Measurements from ENCODE around the gene OR1L8. TPM values are rescaled to one million over a fixed set of nuclear protein-coding genes. Genes with fewer than 3 reads are reported as not detected.
"Not testable (repeated sequence)": the region's sequence is repeated elsewhere in the genome, so short reads cannot be mapped to it uniquely, and the experiment has no call there.

OR1L8 gene, protein sequence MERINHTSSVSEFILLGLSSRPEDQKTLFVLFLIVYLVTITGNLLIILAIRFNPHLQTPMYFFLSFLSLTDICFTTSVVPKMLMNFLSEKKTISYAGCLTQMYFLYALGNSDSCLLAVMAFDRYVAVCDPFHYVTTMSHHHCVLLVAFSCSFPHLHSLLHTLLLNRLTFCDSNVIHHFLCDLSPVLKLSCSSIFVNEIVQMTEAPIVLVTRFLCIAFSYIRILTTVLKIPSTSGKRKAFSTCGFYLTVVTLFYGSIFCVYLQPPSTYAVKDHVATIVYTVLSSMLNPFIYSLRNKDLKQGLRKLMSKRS
- not detected for total RNA-seq

DNA sequence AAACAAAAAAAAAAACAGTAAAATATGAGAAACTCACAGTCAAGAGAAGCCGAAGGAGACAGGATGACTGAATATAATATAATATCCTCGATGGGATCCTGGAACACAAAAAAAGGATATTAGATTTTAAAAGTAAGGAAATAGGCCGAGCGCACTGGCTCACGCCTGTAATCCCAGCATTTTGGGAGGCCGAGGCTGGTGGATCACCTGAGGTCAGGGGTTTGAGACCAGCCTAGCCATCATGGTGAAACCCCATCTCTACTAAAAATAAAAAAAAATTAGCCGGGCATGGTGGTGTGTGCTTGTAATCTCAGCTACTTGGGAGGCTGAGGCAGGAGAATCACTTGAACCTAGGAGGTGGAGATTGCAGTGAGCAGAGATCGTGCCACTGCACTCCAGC is at the start of gene OR1L8:
OR1L8 (minus strand) TSS at position 101 of the 400 bp plus-strand sequence. CDS start 14,907 bp downstream, outside the sequence.
- intact Hi-C loops (cut with micrococcal nuclease); H3K27me3 Mint-ChIP-seq (ENCODE audit: low read depth); CTCF ChIA-PET; H3K36me3 Mint-ChIP-seq (ENCODE audit: low read depth); H3K27ac Mint-ChIP-seq; H3K4me1 Mint-ChIP-seq (ENCODE audit: low read depth); H3K4me3 Mint-ChIP-seq; H3K9me3 Mint-ChIP-seq; DNase-seq: not testable (repeated sequence)

DNA sequence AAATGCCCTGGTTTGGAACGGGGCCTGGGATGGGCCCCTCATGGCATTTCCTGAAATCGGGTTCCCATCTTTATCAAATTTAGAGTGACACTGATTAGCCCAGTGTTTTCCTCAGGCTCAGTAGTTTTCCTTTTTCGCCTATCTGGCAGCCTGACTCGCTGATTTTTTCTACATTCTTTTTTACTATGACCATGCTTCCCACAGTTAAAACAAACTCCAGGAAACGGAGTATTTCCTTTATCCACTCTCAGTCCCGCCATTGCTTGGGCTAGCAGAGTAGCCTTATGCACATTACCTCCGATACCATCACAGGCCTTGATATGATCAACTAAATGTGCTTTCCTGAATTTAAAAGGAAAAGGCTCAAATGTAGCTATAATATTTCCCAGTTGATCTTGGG is 36.8 kb upstream of the OR1L8 start:
- no peak overlapping the region for H3K4me3 Mint-ChIP-seq
- H3K36me3 Mint-ChIP-seq (ENCODE audit: low read depth): no peaks in the 10 kb centered on the region
- peaks cover 13% of the 10 kb centered on the region for H3K27me3 Mint-ChIP-seq (ENCODE audit: low read depth)
- CTCF ChIA-PET: no interaction called here
- no peaks in the 10 kb centered on the region for H3K4me1 Mint-ChIP-seq (ENCODE audit: low read depth)
- no peak for DNase-seq
- intact Hi-C loops (cut with micrococcal nuclease): no loop called here
- H3K27ac Mint-ChIP-seq: no peak overlapping the region
- H3K9me3 Mint-ChIP-seq: no peaks in the 10 kb centered on the region

DNA sequence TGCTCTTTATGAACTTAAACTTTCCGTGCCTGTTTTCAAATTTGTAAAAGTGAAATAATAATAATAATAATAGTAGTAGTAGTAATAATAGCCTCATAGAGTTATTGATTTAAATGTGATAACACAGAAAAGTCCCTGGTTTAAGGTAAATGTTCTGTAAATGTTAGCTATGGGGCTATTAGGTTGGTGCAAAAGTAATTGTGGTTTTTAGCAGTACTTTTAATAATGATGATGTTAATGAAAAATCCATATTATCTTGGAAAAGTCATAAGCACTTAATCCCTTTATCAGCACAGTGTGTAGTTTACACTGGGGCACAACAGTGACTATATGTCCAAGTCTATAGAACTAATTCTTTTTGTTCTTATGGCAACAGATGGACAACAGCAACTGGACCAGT is 31.2 kb upstream of the OR1L8 start, which contains the start of gene OR1Q1:
OR1Q1 (plus strand) TSS at position 377 of the 400 bp plus-strand sequence; CDS start at position 377, 0 bp downstream.
- intact Hi-C loops (cut with micrococcal nuclease): no loop called here
- Mint-ChIP-seq H3K27ac (no peak within 1 kb of the TSS), H3K9me3 (no peaks in the 10 kb centered on the region), H3K4me1 (ENCODE audit: low read depth) (no peaks in the 10 kb centered on the region), H3K36me3 (ENCODE audit: low read depth) (no peaks in the 10 kb centered on the region), H3K4me3 (no peak within 1 kb of the TSS), H3K27me3 (ENCODE audit: low read depth) (peaks cover 4% of the 10 kb centered on the region)
- DNase-seq: no peak
- CTCF ChIA-PET: no interaction called here

DNA sequence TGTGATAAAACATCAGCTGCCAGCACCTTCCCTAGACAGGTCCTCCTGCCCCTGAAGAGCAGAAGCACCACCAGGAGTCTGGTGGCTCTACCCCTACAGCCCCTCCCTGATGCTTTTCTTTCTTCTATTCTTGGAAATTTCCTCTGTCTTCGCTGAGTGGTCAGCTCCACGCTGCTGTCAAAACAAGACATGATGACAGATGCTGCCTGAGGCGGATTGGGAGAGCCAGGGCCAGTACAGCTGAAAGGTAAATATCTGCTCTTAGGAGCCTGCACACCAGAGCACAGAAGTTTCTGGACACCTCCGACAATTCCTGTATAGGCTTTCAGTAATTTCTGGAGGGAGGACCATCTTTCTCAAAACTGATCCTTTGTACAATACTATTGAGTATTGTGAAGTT is 26.6 kb upstream of the OR1L8 start:
- no peak overlapping the region for H3K27ac Mint-ChIP-seq
- no peaks in the 10 kb centered on the region for H3K36me3 Mint-ChIP-seq (ENCODE audit: low read depth)
- no peaks in the 10 kb centered on the region for H3K4me1 Mint-ChIP-seq (ENCODE audit: low read depth)
- CTCF ChIA-PET: no interaction called here
- no peak overlapping the region for H3K4me3 Mint-ChIP-seq
- H3K9me3 Mint-ChIP-seq: no peaks in the 10 kb centered on the region
- H3K27me3 Mint-ChIP-seq (ENCODE audit: low read depth): peaks cover 5% of the 10 kb centered on the region
- DNase-seq: no peak
- intact Hi-C loops (cut with micrococcal nuclease): no loop called here

DNA sequence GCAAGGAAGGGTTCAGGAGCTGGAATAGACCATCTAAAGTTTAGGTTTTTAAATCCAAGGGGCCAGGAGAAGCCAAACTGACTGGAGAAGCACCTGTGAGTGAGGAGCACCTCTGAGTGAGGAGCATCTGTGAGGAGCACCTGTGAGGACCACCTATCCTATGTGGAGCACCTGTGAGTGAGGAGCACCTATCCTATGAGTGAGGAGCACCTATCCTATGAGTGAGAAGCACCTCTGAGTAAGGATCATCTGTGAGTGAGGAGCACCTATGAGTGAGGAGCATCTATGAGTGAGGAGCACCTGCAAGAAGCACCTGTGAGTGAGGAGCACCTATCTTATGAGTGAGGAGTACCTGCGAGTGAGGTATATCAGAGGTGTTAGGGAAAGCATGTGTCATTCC is 23.4 kb upstream of the OR1L8 start:
- no peak for DNase-seq
- Mint-ChIP-seq H3K4me3 (no peak overlapping the region), H3K4me1 (ENCODE audit: low read depth) (no peaks in the 10 kb centered on the region), H3K27ac (no peak overlapping the region), H3K27me3 (ENCODE audit: low read depth) (peaks cover 8% of the 10 kb centered on the region), H3K36me3 (ENCODE audit: low read depth) (no peaks in the 10 kb centered on the region), H3K9me3 (peaks cover 3% of the 10 kb centered on the region)
- intact Hi-C loops (cut with micrococcal nuclease): no loop called here
- CTCF ChIA-PET: no interaction called here

DNA sequence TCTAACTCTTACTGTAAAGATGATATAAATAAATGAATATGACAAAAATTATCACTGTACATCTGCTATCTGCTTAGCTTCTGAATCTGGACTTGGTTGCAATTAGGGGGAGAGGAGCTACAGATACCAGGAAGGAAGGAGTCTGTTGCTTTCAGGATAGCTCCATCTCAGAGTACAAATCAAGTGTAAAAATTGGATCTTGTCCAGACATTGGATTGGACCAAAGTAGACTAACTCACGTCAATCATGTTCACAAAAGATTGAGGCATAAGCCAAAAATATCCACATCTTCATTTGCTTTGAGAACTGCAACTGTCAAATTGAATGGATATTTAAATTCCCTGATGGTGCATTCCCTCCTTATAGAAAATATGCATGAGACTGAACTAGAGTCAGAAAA is 22.5 kb upstream of the OR1L8 start:
- CTCF ChIA-PET: interaction anchor here (0.6 kb wide), 1 partner anchor 329 kb away, joined by 4 read pairs; no protein-coding TSS in a partner anchor
- Mint-ChIP-seq H3K9me3 (peaks cover 5% of the 10 kb centered on the region), H3K4me1 (ENCODE audit: low read depth) (no peaks in the 10 kb centered on the region), H3K27ac (no peak overlapping the region), H3K27me3 (ENCODE audit: low read depth) (peaks cover 11% of the 10 kb centered on the region), H3K36me3 (ENCODE audit: low read depth) (no peaks in the 10 kb centered on the region), H3K4me3 (no peak overlapping the region)
- no peak for DNase-seq
- intact Hi-C loops (cut with micrococcal nuclease): no loop called here

DNA sequence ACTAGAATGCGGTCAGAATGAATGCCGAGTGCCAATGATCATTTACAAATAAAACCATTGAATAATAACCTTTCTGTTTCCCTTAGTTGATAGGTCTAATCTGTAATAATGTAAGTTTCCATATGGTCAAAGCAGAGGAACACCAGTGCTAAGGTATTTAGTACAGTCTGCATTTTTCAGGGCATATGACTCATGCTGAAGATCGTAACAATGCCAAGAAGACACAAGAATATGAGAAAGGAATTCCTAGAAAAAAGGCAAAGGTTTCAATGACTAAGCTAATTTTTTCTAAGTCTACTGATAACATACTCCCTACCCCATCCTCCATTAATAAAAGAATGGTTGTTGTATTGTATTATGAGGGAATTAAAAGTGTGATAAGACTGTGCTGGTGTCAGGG is 2.8 kb downstream of the OR1L8 start:
- Mint-ChIP-seq H3K36me3 (ENCODE audit: low read depth) (no peaks in the 10 kb centered on the region), H3K27ac (no peak overlapping the region), H3K4me3 (no peak overlapping the region), H3K4me1 (ENCODE audit: low read depth) (no peaks in the 10 kb centered on the region), H3K27me3 (ENCODE audit: low read depth) (peaks cover 1% of the 10 kb centered on the region), H3K9me3 (no peaks in the 10 kb centered on the region)
- no peak for DNase-seq
- CTCF ChIA-PET: no interaction called here
- intact Hi-C loops (cut with micrococcal nuclease): no loop called here

DNA sequence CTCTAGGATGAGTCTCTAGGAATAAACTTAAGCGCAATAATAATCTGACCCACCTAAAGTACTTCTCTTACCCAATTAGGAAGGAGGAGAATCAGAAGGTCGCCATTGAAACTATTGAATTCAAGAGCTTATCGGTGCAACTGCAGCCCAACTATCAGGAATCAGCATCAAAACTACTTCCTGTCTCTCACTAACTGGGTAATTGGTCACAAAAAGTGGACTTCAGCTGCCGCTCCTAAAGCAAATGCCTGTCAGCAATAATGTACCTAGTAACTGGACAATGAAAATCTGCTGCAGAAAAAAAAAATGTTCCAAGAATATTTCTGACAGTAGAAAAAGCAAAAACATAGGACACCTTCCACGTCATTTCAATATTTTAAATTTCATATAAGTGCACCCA is 3.3 kb downstream of the OR1L8 start:
- Mint-ChIP-seq H3K4me1 (ENCODE audit: low read depth) (no peaks in the 10 kb centered on the region), H3K9me3 (no peaks in the 10 kb centered on the region), H3K36me3 (ENCODE audit: low read depth) (no peaks in the 10 kb centered on the region), H3K27me3 (ENCODE audit: low read depth) (peaks cover 1% of the 10 kb centered on the region), H3K4me3 (no peak overlapping the region), H3K27ac (no peak overlapping the region)
- CTCF ChIA-PET: no interaction called here
- intact Hi-C loops (cut with micrococcal nuclease): no loop called here
- DNase-seq: no peak

DNA sequence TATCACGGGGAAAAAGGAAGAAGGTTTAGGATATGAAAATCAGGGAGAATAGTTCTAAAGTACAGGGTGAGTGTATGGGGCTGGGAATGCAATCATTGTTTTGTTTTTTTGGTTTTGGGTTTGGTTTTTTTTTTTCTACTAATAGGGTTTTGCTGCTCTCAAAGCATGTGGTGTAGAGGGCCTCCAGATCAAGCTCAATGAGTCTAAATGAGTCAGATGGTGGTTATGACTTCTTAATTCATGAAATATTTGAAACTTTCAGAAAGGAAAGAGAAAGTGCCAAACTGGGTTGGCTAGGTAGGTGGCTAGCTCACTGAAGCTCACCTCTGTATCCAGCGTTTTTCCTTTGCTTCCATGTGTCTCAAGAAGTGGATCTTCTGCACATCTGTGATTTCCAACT is 10.7 kb downstream of the OR1L8 start:
- Mint-ChIP-seq H3K27ac (no peak overlapping the region), H3K9me3 (no peaks in the 10 kb centered on the region), H3K36me3 (ENCODE audit: low read depth) (no peaks in the 10 kb centered on the region), H3K4me3 (no peak overlapping the region), H3K4me1 (ENCODE audit: low read depth) (peaks cover 8% of the 10 kb centered on the region), H3K27me3 (ENCODE audit: low read depth) (peaks cover 4% of the 10 kb centered on the region)
- DNase-seq: no peak
- intact Hi-C loops (cut with micrococcal nuclease): no loop called here
- CTCF ChIA-PET: no interaction called here

DNA sequence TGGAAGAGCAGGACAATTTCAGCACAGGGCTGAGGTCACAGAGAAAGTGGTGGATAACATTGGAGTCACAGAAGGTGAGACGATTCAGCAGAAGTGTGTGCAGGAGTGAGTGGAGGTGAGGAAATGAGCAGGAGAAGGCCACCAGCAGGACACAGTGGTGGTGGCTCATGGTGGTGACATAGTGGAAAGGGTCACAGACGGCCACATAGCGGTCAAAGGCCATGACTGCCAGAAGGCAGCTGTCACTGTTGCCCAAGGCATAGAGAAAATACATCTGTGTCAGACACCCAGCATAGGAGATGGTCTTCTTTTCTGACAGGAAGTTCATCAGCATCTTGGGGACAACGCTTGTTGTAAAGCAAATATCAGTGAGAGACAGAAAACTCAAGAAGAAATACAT is 15.3 kb downstream of the OR1L8 start:
- Mint-ChIP-seq H3K27ac (no peak overlapping the region), H3K36me3 (ENCODE audit: low read depth) (no peaks in the 10 kb centered on the region), H3K4me3 (no peak overlapping the region), H3K27me3 (ENCODE audit: low read depth) (peaks cover 21% of the 10 kb centered on the region), H3K9me3 (no peaks in the 10 kb centered on the region), H3K4me1 (ENCODE audit: low read depth) (peaks cover 7% of the 10 kb centered on the region)
- no peak for DNase-seq
- intact Hi-C loops (cut with micrococcal nuclease): no loop called here
- CTCF ChIA-PET: no interaction called here

DNA sequence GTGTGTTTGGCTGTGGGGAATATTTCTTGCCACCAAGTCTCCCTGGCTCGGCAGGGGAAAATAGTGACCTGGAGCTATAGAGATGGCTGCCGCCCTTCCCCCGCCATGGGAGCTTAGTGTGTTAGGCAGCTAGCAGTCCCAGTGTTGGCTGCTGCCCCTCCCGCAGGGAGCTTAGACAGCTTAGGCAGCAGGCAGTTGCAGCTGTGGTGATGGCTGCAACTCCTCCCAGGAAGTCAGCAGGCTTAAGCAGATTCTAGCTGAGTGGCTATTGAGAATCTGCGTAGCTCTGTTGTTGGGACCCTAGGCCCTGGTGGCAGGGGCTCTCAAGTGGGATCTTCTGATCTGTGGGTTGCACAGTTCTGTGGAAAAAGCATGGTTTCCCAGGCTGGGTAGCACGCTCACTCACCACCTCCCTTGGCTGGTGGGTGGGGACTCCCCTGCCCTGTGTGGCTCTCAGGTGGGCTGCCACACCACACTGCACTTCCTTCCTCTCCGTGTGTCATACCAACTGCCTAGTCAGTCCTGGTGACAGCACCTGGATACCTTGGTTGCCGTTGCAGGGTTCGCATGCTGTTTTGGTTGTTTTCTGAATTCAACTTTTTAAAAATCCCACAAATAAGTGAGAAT is 20.9 kb downstream of the OR1L8 start:
- peaks cover 12% of the 10 kb centered on the region for H3K9me3 Mint-ChIP-seq
- no peak overlapping the region for H3K27ac Mint-ChIP-seq
- intact Hi-C loops (cut with micrococcal nuclease): no loop called here
- no peaks in the 10 kb centered on the region for H3K4me1 Mint-ChIP-seq (ENCODE audit: low read depth)
- no peaks in the 10 kb centered on the region for H3K36me3 Mint-ChIP-seq (ENCODE audit: low read depth)
- CTCF ChIA-PET: interaction anchor here (1.1 kb wide), 1 partner anchor 22 kb away, joined by 3 read pairs; no protein-coding TSS in a partner anchor
- no peak overlapping the region for H3K4me3 Mint-ChIP-seq
- peaks cover 27% of the 10 kb centered on the region for H3K27me3 Mint-ChIP-seq (ENCODE audit: low read depth)
- no peak for DNase-seq

DNA sequence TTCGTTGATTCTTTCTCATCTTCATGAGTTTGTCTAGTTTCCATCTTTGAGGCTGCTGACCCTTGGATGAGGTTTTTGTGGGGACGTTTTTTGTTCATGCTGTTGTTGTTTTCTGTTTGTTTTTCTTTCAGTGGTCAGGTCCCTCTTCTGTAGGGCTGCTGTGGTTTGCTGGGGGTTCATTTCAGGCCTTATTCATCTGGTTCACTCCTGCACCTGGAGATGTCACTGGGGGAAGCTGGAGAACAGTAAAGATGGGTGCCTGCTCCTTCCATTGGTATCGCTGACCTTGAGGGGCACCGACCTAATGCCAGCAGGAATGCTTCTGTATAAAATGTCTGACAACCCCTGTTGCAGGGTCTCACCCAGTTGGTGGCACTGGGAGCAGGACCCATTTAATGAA is 21.7 kb downstream of the OR1L8 start:
- Mint-ChIP-seq H3K4me1 (ENCODE audit: low read depth) (no peaks in the 10 kb centered on the region), H3K27me3 (ENCODE audit: low read depth) (peaks cover 27% of the 10 kb centered on the region), H3K4me3 (no peak overlapping the region), H3K36me3 (ENCODE audit: low read depth) (no peaks in the 10 kb centered on the region), H3K27ac (no peak overlapping the region), H3K9me3 (peaks cover 12% of the 10 kb centered on the region)
- no peak for DNase-seq
- CTCF ChIA-PET: no interaction called here
- intact Hi-C loops (cut with micrococcal nuclease): no loop called here

DNA sequence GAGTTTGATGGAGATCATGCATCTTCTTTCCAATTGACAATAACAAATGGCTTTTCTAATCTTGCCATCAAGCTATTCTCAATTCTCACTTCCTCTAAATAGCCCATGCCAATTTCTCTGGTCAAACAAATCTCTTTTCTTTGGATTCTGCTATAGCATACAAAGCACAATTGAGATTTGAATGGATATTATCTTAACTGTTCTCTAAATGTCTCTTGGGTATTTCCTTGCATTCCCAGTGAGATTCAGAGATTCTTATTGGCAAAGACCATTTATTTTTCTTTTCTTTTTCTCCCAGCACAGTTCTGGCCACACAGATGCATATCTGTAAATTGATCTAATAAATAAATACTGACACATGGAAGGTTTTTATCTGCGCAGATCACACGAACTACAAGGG is 30.4 kb downstream of the OR1L8 start, which contains the start of gene OR1N2:
OR1N2 (plus strand) TSS at position 301 of the 400 bp plus-strand sequence. CDS start 100 bp downstream, outside the sequence.
- Mint-ChIP-seq H3K9me3 (peaks cover 5% of the 10 kb centered on the region), H3K36me3 (ENCODE audit: low read depth) (no peaks in the 10 kb centered on the region), H3K27ac (no peak within 1 kb of the TSS), H3K27me3 (ENCODE audit: low read depth) (peaks cover 15% of the 10 kb centered on the region), H3K4me1 (ENCODE audit: low read depth) (no peaks in the 10 kb centered on the region), H3K4me3 (no peak within 1 kb of the TSS)
- CTCF ChIA-PET: no interaction called here
- no peak for DNase-seq
- intact Hi-C loops (cut with micrococcal nuclease): no loop called here

Measured in activated naive CD4-positive, alpha-beta T cell treated with anti-CD3 and anti-CD28 coated beads for 36 hours (primary cell).